Measurements from ENCODE around the gene ABCG8. TPM values are rescaled to one million over a fixed set of nuclear protein-coding genes. Genes with fewer than 3 reads are reported as not detected.

Gene ABCG8
- total and polyA plus RNA-seq, 9 of the 15 experiments (the other 6 are each of a cell fraction or from before 2014, with no cell fraction given) = not detected

- TF ChIP-seq, protein P1, sequence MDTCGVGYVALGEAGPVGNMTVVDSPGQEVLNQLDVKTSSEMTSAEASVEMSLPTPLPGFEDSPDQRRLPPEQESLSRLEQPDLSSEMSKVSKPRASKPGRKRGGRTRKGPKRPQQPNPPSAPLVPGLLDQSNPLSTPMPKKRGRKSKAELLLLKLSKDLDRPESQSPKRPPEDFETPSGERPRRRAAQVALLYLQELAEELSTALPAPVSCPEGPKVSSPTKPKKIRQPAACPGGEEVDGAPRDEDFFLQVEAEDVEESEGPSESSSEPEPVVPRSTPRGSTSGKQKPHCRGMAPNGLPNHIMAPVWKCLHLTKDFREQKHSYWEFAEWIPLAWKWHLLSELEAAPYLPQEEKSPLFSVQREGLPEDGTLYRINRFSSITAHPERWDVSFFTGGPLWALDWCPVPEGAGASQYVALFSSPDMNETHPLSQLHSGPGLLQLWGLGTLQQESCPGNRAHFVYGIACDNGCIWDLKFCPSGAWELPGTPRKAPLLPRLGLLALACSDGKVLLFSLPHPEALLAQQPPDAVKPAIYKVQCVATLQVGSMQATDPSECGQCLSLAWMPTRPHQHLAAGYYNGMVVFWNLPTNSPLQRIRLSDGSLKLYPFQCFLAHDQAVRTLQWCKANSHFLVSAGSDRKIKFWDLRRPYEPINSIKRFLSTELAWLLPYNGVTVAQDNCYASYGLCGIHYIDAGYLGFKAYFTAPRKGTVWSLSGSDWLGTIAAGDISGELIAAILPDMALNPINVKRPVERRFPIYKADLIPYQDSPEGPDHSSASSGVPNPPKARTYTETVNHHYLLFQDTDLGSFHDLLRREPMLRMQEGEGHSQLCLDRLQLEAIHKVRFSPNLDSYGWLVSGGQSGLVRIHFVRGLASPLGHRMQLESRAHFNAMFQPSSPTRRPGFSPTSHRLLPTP (IDR thresholded peaks at IDR 0.05; ENCODE audit: borderline replicate concordance, extremely low read depth, insufficient read length) = no peak
- TF ChIP-seq TCF3 (CRISPR knock-in tag; IDR thresholded peaks at IDR 0.05) (0 out of 2 replicates have a peak, but pooled peaks have one; percentile 14), RAD21 (CRISPR knock-in tag; conservative IDR thresholded peaks at IDR 0.05 in 1 of 2, IDR thresholded peaks at IDR 0.05 in 1 of 2) (peak; percentile 76 to 89), TFE3 (CRISPR knock-in tag; IDR thresholded peaks at IDR 0.05) (no peak), SMC3 (conservative IDR thresholded peaks at IDR 0.05; ENCODE audit: insufficient read depth, low read depth, low read length) (peak; percentile 85), NR4A1 (CRISPR knock-in tag; IDR thresholded peaks at IDR 0.05) (no peak), NR4A1 (tag; IDR thresholded peaks at IDR 0.05) (no peak), POLR2AphosphoS2 (IDR thresholded peaks at IDR 0.05; ENCODE audit: low read length) (no peak), HCFC1 (IDR thresholded peaks at IDR 0.05; ENCODE audit: low read depth, low read length) (peak; percentile 20; the same call in 1 of the 2 replicates), MTA2 (IDR thresholded peaks at IDR 0.05; ENCODE audit: low read depth) (no peak), HSF4 (CRISPR knock-in tag; IDR thresholded peaks at IDR 0.05; ENCODE audit: borderline replicate concordance) (no peak), ETV1 (tag; conservative IDR thresholded peaks at IDR 0.05; ENCODE audit: low read depth) (peak; percentile 95), CREM (IDR thresholded peaks at IDR 0.05; ENCODE audit: low read depth) (0 out of 2 replicates have a peak, but pooled peaks have one; percentile 11), ZNF324 (CRISPR knock-in tag; IDR thresholded peaks at IDR 0.05) (no peak), EP400 (IDR thresholded peaks at IDR 0.05) (no peak), MAFG (tag; conservative IDR thresholded peaks at IDR 0.05) (0 out of 2 replicates have a peak, but pooled peaks have one; percentile 22)
Observed at GRCh38 chr2:43877782-43878464, 39.2 kb downstream of the ABCG8 start (continued).

Measured in K562 (cell line).